HEK293T (cell line): ENCODE data around the gene MAP2K3.

ENCODE experiments used
- ARNT ChIP-seq: fragments of 450-650 bp; IDR thresholded peaks from 2 replicates; pipeline ENCODE4 v1.6.1; 2017; ENCODE audit warnings: mild to moderate bottlenecking
- CTBP1 ChIP-seq: fragments of 450-650 bp; IDR thresholded peaks from 2 replicates; pipeline ENCODE4 v1.6.1; 2016; ENCODE audit warnings: borderline replicate concordance
- FOXK2 ChIP-seq: fragments of 450-650 bp; IDR thresholded peaks from 2 replicates; pipeline ENCODE4 v1.6.1; 2016; ENCODE audit warnings: mild to moderate bottlenecking
- FOXM1 ChIP-seq: fragments of 450-650 bp; IDR thresholded peaks from 2 replicates; pipeline ENCODE4 v1.6.1; 2017; ENCODE audit warnings: mild to moderate bottlenecking, borderline replicate concordance
- HDGF ChIP-seq: fragments of 450-650 bp; IDR thresholded peaks from 2 replicates; pipeline ENCODE4 v1.6.1; 2017; ENCODE audit warnings: antibody characterized with exemption, borderline replicate concordance
- L3MBTL2 ChIP-seq: fragments of 450-650 bp; conservative IDR thresholded peaks from 2 replicates; pipeline ENCODE4 v1.6.1; 2016; ENCODE audit warnings: mild to moderate bottlenecking
- NFRKB ChIP-seq: fragments of 450-650 bp; IDR thresholded peaks from 2 replicates; pipeline ENCODE4 v1.6.1; 2016; ENCODE audit warnings: mild to moderate bottlenecking, moderate library complexity
- PKNOX1 ChIP-seq: fragments of 450-650 bp; IDR thresholded peaks from 2 replicates; pipeline ENCODE4 v1.6.1; 2016
- SP1 ChIP-seq: fragments of 450-650 bp; IDR thresholded peaks from 2 replicates; pipeline ENCODE4 v1.6.1; 2017
- SUZ12 ChIP-seq: fragments of 450-650 bp; IDR thresholded peaks from 2 replicates; pipeline ENCODE4 v1.6.1; 2016; ENCODE audit warnings: mild to moderate bottlenecking
- TARDBP ChIP-seq: fragments of 450-650 bp; IDR thresholded peaks from 2 replicates; pipeline ENCODE4 v1.6.1; 2016
- ZNF384 ChIP-seq: fragments of 450-650 bp; IDR thresholded peaks from 2 replicates; pipeline ENCODE4 v1.6.1; 2016

GRCh38 chr17:21296097-21297025 is 11.8 kb downstream of the MAP2K3 start:
- TF ChIP-seq PKNOX1 (no peak), HDGF (no peak), TARDBP (no peak), NFRKB (no peak), SP1 (no peak), CTBP1 (no peak), ZNF384 (no peak), L3MBTL2 (no peak), ARNT (no peak), FOXK2 (no peak), SUZ12 (no peak), FOXM1 (no peak)
